NCI-H2196 (cell line): Measurements from ENCODE around the gene EXOSC9.
A peak's percentile ranks its signal among the peaks of the same experiment; 100 is the strongest.

Experiments
- DNase-seq: peaks from one replicate; lab custom pipeline; 2025; ENCODE audit not compliant: unreplicated experiment; lab: John Stamatoyannopoulos, UW

EXOSC9 gene

GRCh38 chr4:121822796-121823504 lies 21.8 kb downstream of the EXOSC9 start:
- peak; percentile 0 for DNase-seq

- DNase-seq, result peak; percentile 85
Observed at GRCh38 chr4:121823505-121824170, 22.5 kb downstream of the EXOSC9 start, which contains the start of gene CCNA2. Gene CCNA2, minus strand, starts transcription at chr4:121823883. Its CDS starts 255 bp downstream, at chr4:121823628.

DNA sequence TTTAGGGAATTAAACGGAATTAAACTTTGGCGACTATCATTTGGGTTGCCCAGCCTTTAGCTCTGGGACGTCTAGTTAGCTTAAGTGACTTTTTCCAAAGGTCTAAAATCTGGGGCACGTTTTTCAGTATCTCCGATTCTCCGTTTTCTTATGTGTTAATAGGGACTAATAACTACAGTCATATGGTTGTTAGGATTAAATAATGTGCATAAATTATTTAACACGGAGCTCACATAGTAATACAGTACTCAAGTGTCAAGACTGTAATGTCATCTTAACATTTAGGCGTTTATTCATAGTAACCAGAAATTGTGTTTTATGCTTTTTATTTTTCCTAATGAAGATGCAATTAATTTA lies 23.0 kb downstream of the EXOSC9 start:
- peak; percentile 12 for DNase-seq

DNA sequence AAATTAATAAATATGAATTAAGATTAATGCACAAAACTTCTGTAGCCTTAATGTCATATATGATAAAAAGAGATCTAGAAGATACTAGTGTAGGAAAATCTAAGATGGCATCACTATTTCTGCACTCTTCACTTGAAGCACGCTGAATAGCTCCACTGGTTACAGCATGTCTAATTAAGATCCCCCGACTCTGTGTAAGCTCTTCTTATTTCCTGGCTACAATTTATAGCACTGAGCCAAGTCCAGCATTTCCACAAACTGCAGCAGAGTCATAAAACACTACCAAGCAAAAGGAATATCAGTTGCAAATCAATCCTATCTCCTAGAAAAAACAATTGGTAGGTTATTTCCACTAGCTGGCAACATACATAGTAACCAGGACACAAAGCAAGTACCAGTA lies 23.8 kb downstream of the EXOSC9 start:
- no peak for DNase-seq

GRCh38 chr4:121827853-121828252 lies 26.7 kb downstream of the EXOSC9 start:
- DNase-seq, result no peak

GRCh38 chr4:121829511-121829910 lies 28.4 kb downstream of the EXOSC9 start:
- DNase-seq, result no peak

DNA sequence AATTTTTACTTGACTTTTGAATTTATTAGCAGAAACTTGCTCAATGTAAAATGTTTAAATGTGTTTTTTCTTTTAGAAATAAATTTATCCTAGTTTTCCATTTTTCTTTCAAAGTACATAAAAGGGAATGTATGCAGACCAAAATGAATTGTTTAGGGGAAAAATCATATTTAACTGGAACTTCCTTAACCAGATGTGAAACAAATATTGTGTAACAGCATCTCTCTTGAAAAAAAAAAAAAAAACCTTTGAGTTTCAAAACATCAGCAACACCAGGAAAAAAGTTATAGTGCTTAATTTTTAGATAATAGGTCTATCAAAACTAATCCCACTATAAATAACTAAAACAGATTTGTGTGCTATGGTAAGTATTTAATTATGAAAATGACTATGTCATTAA lies 37.0 kb downstream of the EXOSC9 start:
- no peak for DNase-seq

GRCh38 chr4:121842862-121843261 lies 41.7 kb downstream of the EXOSC9 start:
- no peak for DNase-seq

GRCh38 chr4:121846662-121847061 lies 45.5 kb downstream of the EXOSC9 start:
- no peak for DNase-seq

- DNase-seq, result no peak
Observed at GRCh38 chr4:121851354-121851753, 50.2 kb downstream of the EXOSC9 start.

- DNase-seq, result no peak
Observed at GRCh38 chr4:121860121-121860520, 59.0 kb downstream of the EXOSC9 start.

- DNase-seq, result no peak
Observed at GRCh38 chr4:121861426-121861825, 60.3 kb downstream of the EXOSC9 start.

DNA sequence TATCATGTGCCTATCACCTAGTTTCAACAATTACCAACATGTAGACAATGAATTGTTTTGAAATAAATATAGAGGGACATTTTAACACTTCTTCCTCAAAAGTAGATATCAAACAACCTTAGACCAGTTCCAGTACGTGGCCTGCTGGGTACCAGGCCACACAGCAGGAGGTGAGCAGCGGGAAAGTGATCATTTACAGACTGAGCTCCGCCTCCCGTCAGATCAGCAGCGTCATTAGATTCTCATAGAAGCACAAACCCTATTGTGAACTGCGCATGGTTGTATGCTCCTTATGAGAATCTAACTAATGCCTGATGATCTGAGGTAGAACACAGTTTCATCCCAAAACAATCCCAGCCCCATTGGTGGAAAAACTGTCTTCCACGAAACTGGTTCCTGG lies 62.7 kb downstream of the EXOSC9 start:
- no peak for DNase-seq
